HEK293 (cell line): Measurements from ENCODE around the gene PADI2.

Source experiments
- CTCF ChIA-PET: fragments of 350-600 bp; formaldehyde crosslinking; extraction: SDS; loops from one replicate; lab custom pipeline; 2021; ENCODE audit warnings: antibody characterized with exemption; lab: Yijun Ruan, JAX
- POLR2A ChIA-PET: fragments of 300-600 bp; formaldehyde crosslinking; extraction: SDS; loops from one replicate; lab custom pipeline; 2020; ENCODE audit warnings: antibody characterized with exemption, inconsistent platforms; lab: Yijun Ruan, JAX
- H3K27ac ChIP-seq: fragments of 200-500 bp; sonication (Bioruptor generic); 2 replicates; pipeline ENCODE4 v1.5.1; 2014; ENCODE audit warnings: low read depth, low read length, control low read depth, inconsistent platforms; ENCODE audit errors: extremely low read depth
- H3K36me3 ChIP-seq, 2 experiments: fragments of 200-500 bp in 1 of 2; sonication (Bioruptor generic) in 1 of 2; 1 replicate in 1 of 2; 2 replicates in 1 of 2; pipeline ENCODE4 v1.5.1; 2014 to 2017; ENCODE audit warnings: inconsistent platforms in 2 of 2, low read length in 2 of 2; ENCODE audit not compliant: control insufficient read depth in 2 of 2, insufficient read depth in 1 of 2
- H3K4me1 ChIP-seq: fragments of 200-500 bp; sonication (Bioruptor generic); 2 replicates; pipeline ENCODE4 v1.5.1; 2014; ENCODE audit warnings: mild to moderate bottlenecking, low read length, inconsistent platforms; ENCODE audit not compliant: control insufficient read depth, insufficient read depth
- H3K4me3 ChIP-seq: 2 replicates; pipeline ENCODE4 v1.5.1; 2011; ENCODE audit warnings: low read depth, mild to moderate bottlenecking, control low read depth, low read length, moderate library complexity
- H3K9me3 ChIP-seq: fragments of 200-500 bp; sonication (Bioruptor generic); 2 replicates; pipeline ENCODE4 v1.5.1; 2014; ENCODE audit warnings: low read depth, low read length, inconsistent platforms; ENCODE audit not compliant: control insufficient read depth, insufficient read depth
- GLI2 ChIP-seq: fragments of 450-650 bp; formaldehyde crosslinking; IDR thresholded peaks from 2 replicates; pipeline ENCODE4; 2017; ENCODE audit warnings: missing biosample characterization, missing genetic modification characterization, low read depth, borderline replicate concordance
- SCRT1 ChIP-seq: fragments of 450-650 bp; formaldehyde crosslinking; IDR thresholded peaks from 2 replicates; pipeline ENCODE4 v1.5.1; 2016; ENCODE audit warnings: missing biosample characterization, missing genetic modification characterization, borderline replicate concordance
- ZNF133 ChIP-seq: fragments of 450-650 bp; formaldehyde crosslinking; IDR thresholded peaks from 2 replicates; pipeline ENCODE4 v1.5.1; 2016; ENCODE audit warnings: missing biosample characterization, missing genetic modification characterization
- ZNF174 ChIP-seq: fragments of 450-650 bp; formaldehyde crosslinking; IDR thresholded peaks from 2 replicates; pipeline ENCODE4 v1.5.0; 2017; ENCODE audit warnings: missing biosample characterization, mild to moderate bottlenecking, missing genetic modification characterization
- ZNF23 ChIP-seq: fragments of 450-650 bp; formaldehyde crosslinking; IDR thresholded peaks from 2 replicates; pipeline ENCODE4 v1.5.1; 2016; ENCODE audit warnings: missing biosample characterization, missing genetic modification characterization, borderline replicate concordance
- ZNF248 ChIP-seq: fragments of 450-650 bp; formaldehyde crosslinking; IDR thresholded peaks from 2 replicates; pipeline ENCODE4 v1.5.1; 2017; ENCODE audit warnings: missing biosample characterization, missing genetic modification characterization
- ZNF433 ChIP-seq: fragments of 450-650 bp; formaldehyde crosslinking; IDR thresholded peaks from 2 replicates; pipeline ENCODE4 v1.5.1; 2016; ENCODE audit warnings: missing biosample characterization, missing genetic modification characterization, low read depth
- ZNF529 ChIP-seq: fragments of 450-650 bp; formaldehyde crosslinking; IDR thresholded peaks from 2 replicates; pipeline ENCODE4 v1.5.1; 2017; ENCODE audit warnings: missing genetic modification characterization, missing biosample characterization; ENCODE audit not compliant: insufficient replicate concordance
- ZNF530 ChIP-seq: fragments of 450-650 bp; formaldehyde crosslinking; IDR thresholded peaks from 2 replicates; pipeline ENCODE4 v1.5.1; 2016; ENCODE audit warnings: low read depth, missing biosample characterization, missing genetic modification characterization
- ZNF549 ChIP-seq: fragments of 450-650 bp; IDR thresholded peaks from 2 replicates; pipeline ENCODE4 v1.5.1; 2018; ENCODE audit warnings: missing biosample characterization, missing genetic modification characterization, mild to moderate bottlenecking, inconsistent platforms, moderate library complexity
- ZNF654 ChIP-seq: fragments of 450-650 bp; formaldehyde crosslinking; IDR thresholded peaks from 2 replicates; pipeline ENCODE4 v1.5.1; 2016; ENCODE audit warnings: low read depth, missing biosample characterization, missing genetic modification characterization
- ZNF768 ChIP-seq: fragments of 450-650 bp; formaldehyde crosslinking; IDR thresholded peaks from 2 replicates; pipeline ENCODE4 v1.5.1; 2018; ENCODE audit warnings: missing biosample characterization, mild to moderate bottlenecking, missing genetic modification characterization
- ZNF776 ChIP-seq: fragments of 450-650 bp; formaldehyde crosslinking; IDR thresholded peaks from 2 replicates; pipeline ENCODE4 v1.5.0; 2017; ENCODE audit warnings: missing biosample characterization, missing genetic modification characterization, borderline replicate concordance
- ZNF843 ChIP-seq: fragments of 450-650 bp; formaldehyde crosslinking; IDR thresholded peaks from 2 replicates; pipeline ENCODE4 v1.5.1; 2016; ENCODE audit warnings: missing biosample characterization, missing genetic modification characterization
- ZSCAN30 ChIP-seq: fragments of 450-650 bp; IDR thresholded peaks from 2 replicates; pipeline ENCODE4 v1.5.1; 2018; ENCODE audit warnings: missing biosample characterization, mild to moderate bottlenecking, missing genetic modification characterization, moderate library complexity
- TF ChIP-seq, protein P1 (sequence below): fragments of 450-650 bp; formaldehyde crosslinking; IDR thresholded peaks from 2 replicates; pipeline ENCODE4 v1.5.1; 2017; ENCODE audit warnings: missing biosample characterization, missing genetic modification characterization
- TF ChIP-seq, protein P2 (sequence below): fragments of 450-650 bp; formaldehyde crosslinking; optimal IDR thresholded peaks from 2 replicates; pipeline ENCODE3; 2016; ENCODE audit warnings: missing biosample characterization, mild to moderate bottlenecking, missing genetic modification characterization
- TF ChIP-seq, protein P3 (sequence below): IDR thresholded peaks from 2 replicates; pipeline ENCODE4 v1.6.1; 2011; ENCODE audit warnings: mild to moderate bottlenecking, low read depth, low read length, borderline replicate concordance
- TF ChIP-seq, protein P4 (sequence below): fragments of 450-650 bp; formaldehyde crosslinking; IDR thresholded peaks from 2 replicates; pipeline ENCODE4 v1.5.1; 2016; ENCODE audit warnings: missing biosample characterization, missing genetic modification characterization, borderline replicate concordance

The PADI2 gene

DNA sequence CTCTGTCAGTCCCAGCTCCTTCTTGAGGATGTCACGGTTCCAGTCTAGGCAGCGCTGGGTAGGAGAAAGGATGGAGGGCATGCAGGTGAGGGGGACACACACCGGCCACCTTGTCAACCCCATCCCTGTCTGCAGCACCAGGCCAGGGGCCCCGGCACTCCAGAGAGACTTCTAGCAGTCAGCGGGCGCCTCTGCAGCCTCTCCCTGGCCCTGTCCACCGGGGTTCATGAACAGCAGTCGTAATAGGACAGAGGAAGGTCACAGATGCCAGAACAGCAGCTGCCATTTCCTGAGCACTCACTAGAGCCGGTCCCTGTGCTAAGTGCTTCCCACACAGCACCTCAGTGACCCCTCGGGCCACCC lies 49.1 kb downstream of the PADI2 start (continued):
- TF ChIP-seq, protein P1, sequence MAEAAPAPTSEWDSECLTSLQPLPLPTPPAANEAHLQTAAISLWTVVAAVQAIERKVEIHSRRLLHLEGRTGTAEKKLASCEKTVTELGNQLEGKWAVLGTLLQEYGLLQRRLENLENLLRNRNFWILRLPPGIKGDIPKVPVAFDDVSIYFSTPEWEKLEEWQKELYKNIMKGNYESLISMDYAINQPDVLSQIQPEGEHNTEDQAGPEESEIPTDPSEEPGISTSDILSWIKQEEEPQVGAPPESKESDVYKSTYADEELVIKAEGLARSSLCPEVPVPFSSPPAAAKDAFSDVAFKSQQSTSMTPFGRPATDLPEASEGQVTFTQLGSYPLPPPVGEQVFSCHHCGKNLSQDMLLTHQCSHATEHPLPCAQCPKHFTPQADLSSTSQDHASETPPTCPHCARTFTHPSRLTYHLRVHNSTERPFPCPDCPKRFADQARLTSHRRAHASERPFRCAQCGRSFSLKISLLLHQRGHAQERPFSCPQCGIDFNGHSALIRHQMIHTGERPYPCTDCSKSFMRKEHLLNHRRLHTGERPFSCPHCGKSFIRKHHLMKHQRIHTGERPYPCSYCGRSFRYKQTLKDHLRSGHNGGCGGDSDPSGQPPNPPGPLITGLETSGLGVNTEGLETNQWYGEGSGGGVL (tag by site-specific recombination), result no peak
- TF ChIP-seq SCRT1, result no peak
- TF ChIP-seq ZNF133 (tag by site-specific recombination), result no peak
- TF ChIP-seq ZNF174 (tag by site-specific recombination), result no peak
- TF ChIP-seq, protein P2, sequence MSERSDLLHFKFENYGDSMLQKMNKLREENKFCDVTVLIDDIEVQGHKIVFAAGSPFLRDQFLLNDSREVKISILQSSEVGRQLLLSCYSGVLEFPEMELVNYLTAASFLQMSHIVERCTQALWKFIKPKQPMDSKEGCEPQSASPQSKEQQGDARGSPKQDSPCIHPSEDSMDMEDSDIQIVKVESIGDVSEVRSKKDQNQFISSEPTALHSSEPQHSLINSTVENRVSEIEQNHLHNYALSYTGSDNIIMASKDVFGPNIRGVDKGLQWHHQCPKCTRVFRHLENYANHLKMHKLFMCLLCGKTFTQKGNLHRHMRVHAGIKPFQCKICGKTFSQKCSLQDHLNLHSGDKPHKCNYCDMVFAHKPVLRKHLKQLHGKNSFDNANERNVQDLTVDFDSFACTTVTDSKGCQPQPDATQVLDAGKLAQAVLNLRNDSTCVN (tag by site-specific recombination), result no peak
- no peak for TF ChIP-seq ZNF529 (tag by site-specific recombination)
- no peak for TF ChIP-seq ZNF23
- TF ChIP-seq ZNF843, result no peak
- TF ChIP-seq ZNF433, result no peak

DNA sequence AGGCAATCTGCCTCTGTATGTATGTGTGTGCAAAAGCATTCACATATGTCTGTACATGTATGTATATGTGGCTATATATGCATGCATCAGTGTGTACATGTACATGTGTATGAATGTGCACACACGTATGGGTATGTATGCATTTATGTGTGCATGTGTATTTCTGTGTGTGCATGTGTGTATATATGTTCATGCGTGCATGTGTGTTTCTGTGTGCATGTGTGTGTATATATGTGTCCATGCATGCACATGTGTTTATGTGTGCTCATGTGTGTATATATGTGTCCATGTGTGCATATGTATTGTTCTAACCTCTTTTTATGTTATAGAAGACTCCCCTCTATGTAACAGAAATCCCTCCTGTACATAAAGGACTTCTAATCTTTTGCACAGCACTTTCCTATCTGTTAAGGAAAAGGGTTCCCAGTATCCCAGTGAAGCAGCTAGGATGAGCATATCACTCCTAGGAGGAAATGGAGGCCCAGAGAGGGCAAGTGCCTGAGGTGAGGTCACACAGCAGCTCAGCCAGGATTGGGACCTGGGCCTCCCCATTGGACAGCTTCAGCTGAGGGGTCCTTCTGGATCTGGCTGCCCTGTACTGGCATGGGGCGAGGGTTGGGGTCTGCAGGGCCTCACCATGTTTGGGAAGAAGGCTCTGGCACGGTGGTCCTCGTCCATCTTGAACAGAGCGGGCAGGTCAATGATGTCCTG lies 49.6 kb downstream of the PADI2 start:
- Histone ChIP-seq H3K4me1 (no peaks in the 10 kb centered on the region), H3K36me3 (peaks cover 0 to 5% of the 10 kb centered on the region in 2 experiments; a peak in 1 of 3 replicates), H3K27ac (no peak overlapping the region), H3K4me3 (no peak overlapping the region), H3K9me3 (no peaks in the 10 kb centered on the region)
- CTCF ChIA-PET, result interaction anchor here (0.6 kb wide), 1 partner anchor 83 kb away, joined by 5 read pairs; no protein-coding TSS in a partner anchor
- POLR2A ChIA-PET, result interaction anchor here (0.5 kb wide), 1 partner anchor 86 kb away, joined by 4 read pairs; no protein-coding TSS in a partner anchor
- TF ChIP-seq ZNF768 (tag by site-specific recombination), result peak; percentile 70; the same call in 1 of the 2 replicates
- no peak for TF ChIP-seq GLI2 (tag by site-specific recombination)

DNA sequence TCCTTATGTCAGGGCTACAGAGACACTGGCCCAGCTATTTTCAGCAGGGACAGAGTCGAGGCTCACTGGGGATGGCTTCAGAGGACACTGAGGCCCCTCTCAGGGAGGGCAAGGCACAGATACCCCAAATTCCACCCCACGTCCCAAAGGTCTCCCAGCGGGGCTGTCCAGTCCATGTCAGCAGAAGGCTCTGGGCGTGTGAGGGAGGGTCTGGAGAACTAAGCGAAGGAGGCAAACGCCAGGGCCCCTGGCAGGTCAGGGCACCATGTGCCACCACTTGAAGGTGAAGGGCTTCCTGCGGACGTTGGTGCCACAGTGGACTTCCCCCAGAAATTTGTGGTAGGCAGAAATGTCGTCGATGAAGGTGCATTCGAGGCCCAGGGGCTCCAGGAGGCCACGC lies 50.5 kb downstream of the PADI2 start:
- H3K9me3 ChIP-seq, result no peaks in the 10 kb centered on the region
- H3K4me1 ChIP-seq, result no peaks in the 10 kb centered on the region
- POLR2A ChIA-PET, result no interaction called here
- no peak overlapping the region for H3K4me3 ChIP-seq
- H3K36me3 ChIP-seq, result peaks cover 0 to 5% of the 10 kb centered on the region in 2 experiments; a peak in 1 of 3 replicates
- TF ChIP-seq ZNF248 (no peak), GLI2 (tag by site-specific recombination) (no peak), ZNF776 (tag by site-specific recombination) (no peak), ZSCAN30 (tag by site-specific recombination) (no peak), ZNF549 (no peak), ZNF529 (tag by site-specific recombination) (no peak), ZNF133 (tag by site-specific recombination) (no peak), ZNF654 (no peak), ZNF530 (tag by site-specific recombination) (no peak)
- TF ChIP-seq, protein P3, sequence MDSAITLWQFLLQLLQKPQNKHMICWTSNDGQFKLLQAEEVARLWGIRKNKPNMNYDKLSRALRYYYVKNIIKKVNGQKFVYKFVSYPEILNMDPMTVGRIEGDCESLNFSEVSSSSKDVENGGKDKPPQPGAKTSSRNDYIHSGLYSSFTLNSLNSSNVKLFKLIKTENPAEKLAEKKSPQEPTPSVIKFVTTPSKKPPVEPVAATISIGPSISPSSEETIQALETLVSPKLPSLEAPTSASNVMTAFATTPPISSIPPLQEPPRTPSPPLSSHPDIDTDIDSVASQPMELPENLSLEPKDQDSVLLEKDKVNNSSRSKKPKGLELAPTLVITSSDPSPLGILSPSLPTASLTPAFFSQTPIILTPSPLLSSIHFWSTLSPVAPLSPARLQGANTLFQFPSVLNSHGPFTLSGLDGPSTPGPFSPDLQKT, result no peak
- TF ChIP-seq, protein P4, sequence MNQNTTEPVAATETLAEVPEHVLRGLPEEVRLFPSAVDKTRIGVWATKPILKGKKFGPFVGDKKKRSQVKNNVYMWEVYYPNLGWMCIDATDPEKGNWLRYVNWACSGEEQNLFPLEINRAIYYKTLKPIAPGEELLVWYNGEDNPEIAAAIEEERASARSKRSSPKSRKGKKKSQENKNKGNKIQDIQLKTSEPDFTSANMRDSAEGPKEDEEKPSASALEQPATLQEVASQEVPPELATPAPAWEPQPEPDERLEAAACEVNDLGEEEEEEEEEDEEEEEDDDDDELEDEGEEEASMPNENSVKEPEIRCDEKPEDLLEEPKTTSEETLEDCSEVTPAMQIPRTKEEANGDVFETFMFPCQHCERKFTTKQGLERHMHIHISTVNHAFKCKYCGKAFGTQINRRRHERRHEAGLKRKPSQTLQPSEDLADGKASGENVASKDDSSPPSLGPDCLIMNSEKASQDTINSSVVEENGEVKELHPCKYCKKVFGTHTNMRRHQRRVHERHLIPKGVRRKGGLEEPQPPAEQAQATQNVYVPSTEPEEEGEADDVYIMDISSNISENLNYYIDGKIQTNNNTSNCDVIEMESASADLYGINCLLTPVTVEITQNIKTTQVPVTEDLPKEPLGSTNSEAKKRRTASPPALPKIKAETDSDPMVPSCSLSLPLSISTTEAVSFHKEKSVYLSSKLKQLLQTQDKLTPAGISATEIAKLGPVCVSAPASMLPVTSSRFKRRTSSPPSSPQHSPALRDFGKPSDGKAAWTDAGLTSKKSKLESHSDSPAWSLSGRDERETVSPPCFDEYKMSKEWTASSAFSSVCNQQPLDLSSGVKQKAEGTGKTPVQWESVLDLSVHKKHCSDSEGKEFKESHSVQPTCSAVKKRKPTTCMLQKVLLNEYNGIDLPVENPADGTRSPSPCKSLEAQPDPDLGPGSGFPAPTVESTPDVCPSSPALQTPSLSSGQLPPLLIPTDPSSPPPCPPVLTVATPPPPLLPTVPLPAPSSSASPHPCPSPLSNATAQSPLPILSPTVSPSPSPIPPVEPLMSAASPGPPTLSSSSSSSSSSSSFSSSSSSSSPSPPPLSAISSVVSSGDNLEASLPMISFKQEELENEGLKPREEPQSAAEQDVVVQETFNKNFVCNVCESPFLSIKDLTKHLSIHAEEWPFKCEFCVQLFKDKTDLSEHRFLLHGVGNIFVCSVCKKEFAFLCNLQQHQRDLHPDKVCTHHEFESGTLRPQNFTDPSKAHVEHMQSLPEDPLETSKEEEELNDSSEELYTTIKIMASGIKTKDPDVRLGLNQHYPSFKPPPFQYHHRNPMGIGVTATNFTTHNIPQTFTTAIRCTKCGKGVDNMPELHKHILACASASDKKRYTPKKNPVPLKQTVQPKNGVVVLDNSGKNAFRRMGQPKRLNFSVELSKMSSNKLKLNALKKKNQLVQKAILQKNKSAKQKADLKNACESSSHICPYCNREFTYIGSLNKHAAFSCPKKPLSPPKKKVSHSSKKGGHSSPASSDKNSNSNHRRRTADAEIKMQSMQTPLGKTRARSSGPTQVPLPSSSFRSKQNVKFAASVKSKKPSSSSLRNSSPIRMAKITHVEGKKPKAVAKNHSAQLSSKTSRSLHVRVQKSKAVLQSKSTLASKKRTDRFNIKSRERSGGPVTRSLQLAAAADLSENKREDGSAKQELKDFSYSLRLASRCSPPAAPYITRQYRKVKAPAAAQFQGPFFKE (tag by site-specific recombination), result no peak
- no peak overlapping the region for H3K27ac ChIP-seq
- CTCF ChIA-PET, result no interaction called here
